K562 (cell line): ENCODE measurements around the gene LRRK1.

Experiments
- EGR1 ChIP-seq: fragments of 450-650 bp; conservative IDR thresholded peaks from 2 replicates; pipeline ENCODE4 v1.6.1; 2017; ENCODE audit warnings: mild to moderate bottlenecking
- EZH2 ChIP-seq: IDR thresholded peaks from 2 replicates; pipeline ENCODE4 v1.6.1; 2012; ENCODE audit warnings: low read depth, mild to moderate bottlenecking, inconsistent platforms, low read length, borderline replicate concordance
- GATA2 ChIP-seq: sonication (generic); formaldehyde crosslinking; IDR thresholded peaks from 2 replicates; pipeline ENCODE4 v1.4.0; 2020; ENCODE audit warnings: mild to moderate bottlenecking, missing genetic modification reagents
- NFYB ChIP-seq: IDR thresholded peaks from 2 replicates; pipeline ENCODE4 v1.6.1; 2011; ENCODE audit warnings: mild to moderate bottlenecking, moderate library complexity; ENCODE audit not compliant: insufficient read length; ENCODE audit errors: extremely low read depth
- SETDB1 ChIP-seq: IDR thresholded peaks from one replicate; pipeline ENCODE4 v1.6.1; 2012; ENCODE audit warnings: low read length, control low read depth, inconsistent platforms
- SMARCE1 ChIP-seq: fragments of 450-650 bp; IDR thresholded peaks from 2 replicates; pipeline ENCODE4 v1.7.1; 2016; ENCODE audit warnings: mild to moderate bottlenecking
- SMC3 ChIP-seq: conservative IDR thresholded peaks from 2 replicates; pipeline ENCODE4 v1.6.1; 2011; ENCODE audit warnings: low read depth, low read length, improper control_type of control experiment; ENCODE audit not compliant: insufficient read depth
- TSC22D4 ChIP-seq: fragments of 450-650 bp; IDR thresholded peaks from 2 replicates; pipeline ENCODE4 v1.6.1; 2016; ENCODE audit warnings: missing genetic modification characterization, missing biosample characterization, control low read depth
- ZFP36 ChIP-seq: fragments of 150-350 bp; IDR thresholded peaks from 2 replicates; pipeline ENCODE4 v1.6.1; 2018; ENCODE audit warnings: low read length, low read depth; ENCODE audit not compliant: partially characterized antibody
- TF ChIP-seq, protein P1 (sequence below), 3 experiments: IDR thresholded peaks in 2 of 3; conservative IDR thresholded peaks in 1 of 3; 2 replicates each; pipeline ENCODE4 v1.5.1; 2011 to 2012; ENCODE audit warnings: low read length in 3 of 3, mild to moderate bottlenecking in 3 of 3, control low read depth in 2 of 3, improper control_type of control experiment in 1 of 3, inconsistent platforms in 1 of 3, low read depth in 1 of 3, mixed read lengths in 1 of 3, moderate library complexity in 1 of 3; ENCODE audit not compliant: insufficient read depth in 2 of 3

- TF ChIP-seq SETDB1 (no peak), SMC3 (no peak), EGR1 (no peak), TSC22D4 (tag) (no peak), SMARCE1 (no peak), ZFP36 (no peak), GATA2 (CRISPR knock-in tag) (no peak), NFYB (no peak), EZH2 (no peak)
- TF ChIP-seq, protein P1, sequence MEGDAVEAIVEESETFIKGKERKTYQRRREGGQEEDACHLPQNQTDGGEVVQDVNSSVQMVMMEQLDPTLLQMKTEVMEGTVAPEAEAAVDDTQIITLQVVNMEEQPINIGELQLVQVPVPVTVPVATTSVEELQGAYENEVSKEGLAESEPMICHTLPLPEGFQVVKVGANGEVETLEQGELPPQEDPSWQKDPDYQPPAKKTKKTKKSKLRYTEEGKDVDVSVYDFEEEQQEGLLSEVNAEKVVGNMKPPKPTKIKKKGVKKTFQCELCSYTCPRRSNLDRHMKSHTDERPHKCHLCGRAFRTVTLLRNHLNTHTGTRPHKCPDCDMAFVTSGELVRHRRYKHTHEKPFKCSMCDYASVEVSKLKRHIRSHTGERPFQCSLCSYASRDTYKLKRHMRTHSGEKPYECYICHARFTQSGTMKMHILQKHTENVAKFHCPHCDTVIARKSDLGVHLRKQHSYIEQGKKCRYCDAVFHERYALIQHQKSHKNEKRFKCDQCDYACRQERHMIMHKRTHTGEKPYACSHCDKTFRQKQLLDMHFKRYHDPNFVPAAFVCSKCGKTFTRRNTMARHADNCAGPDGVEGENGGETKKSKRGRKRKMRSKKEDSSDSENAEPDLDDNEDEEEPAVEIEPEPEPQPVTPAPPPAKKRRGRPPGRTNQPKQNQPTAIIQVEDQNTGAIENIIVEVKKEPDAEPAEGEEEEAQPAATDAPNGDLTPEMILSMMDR (IDR thresholded peaks at IDR 0.05 in 2 of 3, conservative IDR thresholded peaks at IDR 0.05 in 1 of 3; ENCODE audit: insufficient read depth in 2 of 3, low read depth in 1 of 3, low read length in 3 of 3), result no peak
Measured at GRCh38 chr15:100875976-100876375, 43.2 kb upstream of the LRRK1 start.
